ENCODE measurements around the gene B2M. TPM values are rescaled to one million over a fixed set of nuclear protein-coding genes. Genes with fewer than 3 reads are reported as not detected.
"Not testable (repeated sequence)": the region's sequence is repeated elsewhere in the genome, so short reads cannot be mapped to it uniquely, and the experiment has no call there.

B2M gene
- total RNA-seq, 1 donor from 2014 or later = 4,265 TPM

DNA sequence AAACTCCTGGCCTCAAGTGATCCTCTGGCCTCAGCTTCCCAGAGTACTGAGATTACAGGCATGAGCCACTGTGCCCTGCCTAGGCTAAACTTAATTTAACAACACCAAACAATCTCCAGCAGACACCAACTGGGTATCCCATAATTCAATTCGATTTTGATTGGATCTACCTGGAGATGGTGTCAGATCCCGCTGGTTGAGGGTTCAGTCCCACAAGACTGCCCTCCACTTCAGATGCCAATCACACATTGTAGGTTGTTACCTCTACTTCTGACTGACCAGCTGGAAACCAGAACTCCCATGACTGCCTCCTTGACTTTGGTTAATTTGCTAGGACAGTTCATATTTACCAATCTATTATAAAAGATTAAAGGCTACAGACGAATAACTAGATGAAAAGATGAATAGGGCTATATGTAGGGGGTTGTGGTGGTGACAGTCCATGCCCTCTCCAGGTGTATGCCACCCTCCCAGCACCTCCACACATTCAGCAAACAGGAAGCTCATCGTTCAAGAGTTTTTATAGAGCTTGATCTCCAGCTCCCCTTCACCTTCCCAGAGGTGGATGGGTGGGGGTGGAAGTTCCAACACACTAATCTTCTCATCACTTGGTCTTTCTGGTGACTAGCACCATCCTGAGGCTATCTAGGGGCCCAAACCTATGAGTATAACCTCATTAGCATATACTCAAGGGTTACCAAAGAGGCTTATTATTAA lies 9.3 kb downstream of the B2M start:
- DNase-seq (ENCODE audit: low read depth) = no peak

GRCh38 chr15:44722011-44722410 lies 10.7 kb downstream of the B2M start:
- no peak for DNase-seq (ENCODE audit: low read depth)

GRCh38 chr15:44726136-44726535 lies 14.8 kb downstream of the B2M start:
- DNase-seq (ENCODE audit: low read depth) = no peak

- peak; percentile 82 for DNase-seq (ENCODE audit: low read depth)
Measured at GRCh38 chr15:44726568-44727484, 15.5 kb downstream of the B2M start.

DNA sequence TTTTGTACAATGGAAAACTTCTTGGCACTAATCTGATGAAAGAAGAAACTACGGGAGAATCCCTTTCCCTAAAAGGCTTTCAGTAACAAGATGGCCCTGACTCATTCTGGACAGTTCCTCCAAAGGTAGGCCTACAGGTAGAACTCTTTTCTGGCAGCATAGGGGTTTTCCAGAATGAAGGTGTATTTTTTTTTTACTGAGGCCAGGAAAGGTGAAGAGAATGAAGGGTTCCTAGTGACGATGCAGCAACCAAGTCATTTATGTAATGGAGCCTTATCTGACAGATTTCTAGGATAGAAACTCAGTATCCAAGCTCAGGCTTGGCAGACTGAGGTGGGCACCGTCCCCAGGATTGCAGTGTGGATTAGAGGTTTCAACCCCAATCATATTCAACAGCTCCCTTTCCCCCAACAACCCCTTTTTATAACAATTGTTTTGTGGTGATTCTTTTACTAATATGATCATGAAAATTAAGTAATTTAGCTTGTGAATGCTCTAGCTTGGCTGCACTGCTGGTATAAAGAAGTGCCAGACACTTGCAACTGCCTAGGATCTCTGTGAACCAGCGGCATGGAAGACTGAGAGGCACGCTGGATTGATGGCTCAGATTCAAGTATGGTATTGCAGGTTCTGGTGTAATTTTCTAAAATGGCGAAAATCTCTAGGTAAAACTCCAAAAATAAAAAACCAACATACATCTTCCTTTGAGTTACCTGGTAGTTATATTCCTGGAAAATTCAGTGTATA lies 16.3 kb downstream of the B2M start:
- DNase-seq (ENCODE audit: low read depth) = no peak

DNA sequence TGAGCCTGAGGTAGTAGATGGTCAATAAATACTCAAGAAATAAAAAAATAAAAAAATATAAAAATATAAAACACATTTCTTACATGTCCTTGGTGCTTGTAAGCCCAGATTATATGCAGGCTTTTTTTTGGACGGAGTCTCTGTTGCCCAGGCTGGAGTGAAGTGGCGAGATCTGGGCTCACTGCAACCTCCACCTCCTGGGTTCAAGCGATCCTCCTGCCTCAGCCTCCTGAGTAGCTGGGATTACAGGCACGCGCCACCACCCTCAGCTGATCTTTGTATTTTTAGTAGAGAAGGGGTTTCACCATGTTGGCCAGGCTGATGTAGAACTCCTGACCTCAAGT lies 16.9 kb downstream of the B2M start:
- DNase-seq (ENCODE audit: low read depth) = not testable (repeated sequence)

- peak; percentile 99 for DNase-seq (ENCODE audit: low read depth)
Measured at GRCh38 chr15:44728576-44729407, 17.5 kb downstream of the B2M start.

GRCh38 chr15:44729408-44730127 lies 18.3 kb downstream of the B2M start:
- no peak for DNase-seq (ENCODE audit: low read depth)

DNA sequence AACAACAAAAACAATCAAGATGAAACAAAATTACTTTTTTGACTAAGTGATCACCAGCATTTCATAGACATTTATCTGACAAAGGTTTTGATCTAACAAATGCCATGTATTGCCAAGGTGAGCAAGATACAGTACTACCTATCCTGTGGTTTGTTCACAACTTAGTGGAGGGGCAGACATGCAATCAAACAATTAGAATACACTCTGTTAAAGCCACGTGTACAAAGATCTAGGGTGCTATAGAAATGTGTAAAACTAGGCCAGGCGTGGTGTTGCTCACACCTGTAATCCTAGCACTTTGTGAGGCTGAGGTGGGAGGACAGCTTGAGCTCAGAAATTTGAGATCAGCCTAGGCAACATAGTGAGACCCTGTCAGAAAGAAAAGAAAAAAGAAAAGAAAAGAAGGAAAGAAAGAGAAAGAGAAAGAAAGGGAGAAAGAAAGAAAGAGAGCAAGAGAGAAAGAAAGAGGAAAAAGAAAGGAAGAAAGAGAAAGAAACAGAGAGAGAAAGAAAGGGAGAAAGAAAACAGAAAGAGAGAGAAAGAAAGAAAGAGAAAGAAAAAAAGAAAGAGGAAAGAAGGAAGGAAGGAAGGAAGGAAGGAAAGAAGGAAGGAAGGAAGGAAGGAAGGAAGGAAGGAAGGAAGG lies 23.6 kb downstream of the B2M start:
- DNase-seq (ENCODE audit: low read depth) = no peak

- DNase-seq (ENCODE audit: low read depth) = no peak
Measured at GRCh38 chr15:44735482-44736180, 24.3 kb downstream of the B2M start.

DNA sequence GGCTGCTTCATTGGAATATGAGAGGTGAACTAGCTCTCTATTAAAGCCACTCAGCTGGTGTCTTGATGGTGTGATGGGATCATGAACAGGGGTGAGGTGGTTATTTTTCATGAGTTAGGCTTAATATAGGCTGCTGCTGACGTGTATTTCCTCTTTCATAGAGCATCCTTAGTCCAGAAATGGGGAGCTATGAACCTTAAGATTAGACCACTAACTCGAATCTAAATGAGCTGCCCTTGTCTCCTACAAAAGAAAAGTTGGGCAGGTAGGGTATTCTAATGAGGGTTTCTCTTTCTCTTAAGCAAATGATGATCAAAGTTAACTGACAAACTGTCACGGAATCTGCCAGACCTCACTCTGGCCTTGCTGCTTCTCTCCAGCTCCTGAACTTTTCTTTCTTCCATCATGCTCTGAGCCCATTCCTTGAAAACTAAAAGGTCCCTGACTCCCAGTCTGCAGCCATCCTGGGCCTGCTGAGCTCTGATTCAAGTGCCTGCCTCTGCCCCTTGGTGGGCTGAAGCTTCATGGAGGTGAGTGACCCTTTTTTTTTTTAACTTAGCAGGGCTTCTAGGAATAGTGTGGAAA lies 25.0 kb downstream of the B2M start, which contains the start of gene TRIM69:
Gene TRIM69 (plus strand): TSS at position 348 of the 585 bp plus-strand sequence. CDS start 177 bp downstream, at position 525.
- no peak for DNase-seq (ENCODE audit: low read depth)

GRCh38 chr15:44738340-44738984 lies 27.1 kb downstream of the B2M start:
- DNase-seq (ENCODE audit: low read depth) = peak; percentile 68

DNA sequence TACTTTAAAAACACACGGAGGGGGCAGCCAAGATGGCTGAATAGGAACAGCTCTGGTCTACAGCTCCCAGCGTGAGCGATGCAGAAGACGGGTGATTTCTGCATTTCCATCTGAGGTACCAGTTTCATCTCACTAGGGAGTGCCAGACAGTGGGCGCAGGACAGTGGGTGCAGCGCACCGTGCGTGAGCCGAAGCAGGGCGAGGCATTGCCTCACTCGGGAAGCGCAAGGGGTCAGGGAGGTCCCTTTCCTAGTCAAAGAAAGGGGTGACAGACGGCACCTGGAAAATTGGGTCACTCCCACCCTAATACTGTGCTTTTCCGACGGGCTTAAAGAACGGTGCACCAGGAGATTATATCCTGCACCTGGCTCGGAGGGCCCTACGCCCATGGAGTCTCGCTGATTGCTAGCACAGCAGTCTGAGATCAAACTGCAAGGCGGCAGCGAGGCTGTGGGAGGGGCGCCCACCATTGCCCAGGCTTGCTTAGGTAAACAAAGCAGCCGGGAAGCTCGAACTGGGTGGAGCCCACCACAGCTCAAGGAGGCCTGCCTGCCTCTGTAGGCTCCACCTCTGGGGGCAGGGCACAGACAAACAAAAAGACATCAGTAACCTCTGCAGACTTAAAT lies 28.0 kb downstream of the B2M start:
- DNase-seq (ENCODE audit: low read depth) = not testable (repeated sequence)

DNA sequence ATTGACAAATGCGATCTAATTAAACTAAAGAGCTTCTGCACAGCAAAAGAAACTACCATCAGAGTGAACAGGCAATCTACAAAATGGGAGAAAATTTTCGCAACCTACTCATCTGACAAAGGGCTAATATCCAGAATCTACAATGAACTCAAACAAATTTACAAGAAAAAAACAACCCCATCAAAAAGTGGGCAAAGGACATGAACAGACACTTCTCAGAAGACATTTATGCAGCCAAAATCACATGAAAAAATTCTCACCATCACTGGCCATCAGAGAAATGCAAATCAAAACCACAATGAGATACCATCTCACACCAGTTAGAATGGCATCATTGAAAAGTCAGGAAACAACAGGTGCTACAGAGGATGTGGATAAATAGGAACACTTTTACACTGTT lies 32.1 kb downstream of the B2M start:
- not testable (repeated sequence) for DNase-seq (ENCODE audit: low read depth)

DNA sequence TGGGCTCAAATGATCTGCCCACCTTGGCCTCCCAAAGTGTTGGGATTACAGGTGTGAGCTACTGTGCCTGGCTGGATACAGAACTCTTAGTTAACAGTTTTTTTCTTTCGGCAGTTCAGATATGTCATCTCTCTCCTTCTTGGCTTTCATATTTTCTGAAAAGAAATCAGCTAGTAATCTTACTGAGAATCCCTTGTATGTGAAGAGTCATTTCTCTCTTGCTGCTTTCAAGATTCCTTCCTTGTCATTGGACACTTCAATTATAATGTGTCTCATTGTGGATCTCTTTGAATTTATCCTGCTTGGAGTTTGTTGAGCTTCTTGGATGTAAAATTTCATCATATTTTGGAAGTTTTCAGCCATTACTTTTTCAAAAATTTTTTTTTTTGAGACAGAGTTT lies 42.0 kb downstream of the B2M start:
- no peak for DNase-seq (ENCODE audit: low read depth)

GRCh38 chr15:44763187-44763586 lies 51.9 kb downstream of the B2M start:
- DNase-seq (ENCODE audit: low read depth) = no peak

- DNase-seq (ENCODE audit: low read depth) = no peak
Measured at GRCh38 chr15:44763848-44764247, 52.5 kb downstream of the B2M start.

DNA sequence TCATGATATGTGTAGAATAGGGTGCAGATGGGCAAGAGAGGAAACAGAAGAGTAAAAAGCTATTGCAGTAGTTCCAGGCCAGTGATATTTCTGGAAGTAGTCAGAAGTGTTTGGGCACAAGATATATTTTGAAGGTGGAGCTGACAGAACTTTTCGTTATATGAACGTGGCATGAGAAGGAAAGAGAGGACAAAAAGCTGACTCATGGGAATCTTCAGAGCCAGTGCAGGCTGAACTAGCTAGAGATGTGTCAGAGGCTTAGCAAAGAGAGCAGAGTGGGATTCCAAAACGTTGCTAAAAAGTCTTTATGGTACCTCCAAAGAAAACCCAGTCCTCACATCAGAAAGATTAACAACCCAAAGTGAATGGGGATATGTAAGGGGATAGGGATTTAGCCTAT lies 53.7 kb downstream of the B2M start:
- DNase-seq (ENCODE audit: low read depth) = no peak

Data from myocyte (in vitro differentiated cells).